ENCODE data around the gene PLPP1. TPM values are rescaled to one million over a fixed set of nuclear protein-coding genes. Genes with fewer than 3 reads are reported as not detected.

The PLPP1 gene
- total RNA-seq, 1 donor from 2014 or later = 26.6 TPM

- Histone ChIP-seq H3K4me3 (ENCODE audit: low read depth, low read length) (no peak overlapping the region), H3K36me3 (ENCODE audit: control insufficient read depth, insufficient read depth, low read length) (no peaks in the 10 kb centered on the region), H3K27me3 (ENCODE audit: control insufficient read depth, insufficient read depth, low read length) (no peaks in the 10 kb centered on the region)
- TF ChIP-seq, protein P1, sequence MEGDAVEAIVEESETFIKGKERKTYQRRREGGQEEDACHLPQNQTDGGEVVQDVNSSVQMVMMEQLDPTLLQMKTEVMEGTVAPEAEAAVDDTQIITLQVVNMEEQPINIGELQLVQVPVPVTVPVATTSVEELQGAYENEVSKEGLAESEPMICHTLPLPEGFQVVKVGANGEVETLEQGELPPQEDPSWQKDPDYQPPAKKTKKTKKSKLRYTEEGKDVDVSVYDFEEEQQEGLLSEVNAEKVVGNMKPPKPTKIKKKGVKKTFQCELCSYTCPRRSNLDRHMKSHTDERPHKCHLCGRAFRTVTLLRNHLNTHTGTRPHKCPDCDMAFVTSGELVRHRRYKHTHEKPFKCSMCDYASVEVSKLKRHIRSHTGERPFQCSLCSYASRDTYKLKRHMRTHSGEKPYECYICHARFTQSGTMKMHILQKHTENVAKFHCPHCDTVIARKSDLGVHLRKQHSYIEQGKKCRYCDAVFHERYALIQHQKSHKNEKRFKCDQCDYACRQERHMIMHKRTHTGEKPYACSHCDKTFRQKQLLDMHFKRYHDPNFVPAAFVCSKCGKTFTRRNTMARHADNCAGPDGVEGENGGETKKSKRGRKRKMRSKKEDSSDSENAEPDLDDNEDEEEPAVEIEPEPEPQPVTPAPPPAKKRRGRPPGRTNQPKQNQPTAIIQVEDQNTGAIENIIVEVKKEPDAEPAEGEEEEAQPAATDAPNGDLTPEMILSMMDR (IDR thresholded peaks at IDR 0.05; ENCODE audit: insufficient read depth, low read length, poor library complexity, severe bottlenecking) = no peak
- no peak for DNase-seq (ENCODE audit: low read depth)
Observed at GRCh38 chr5:55467862-55468551, 66.8 kb downstream of the PLPP1 start.

- Histone ChIP-seq H3K4me3 (ENCODE audit: low read depth, low read length) (no peak overlapping the region), H3K36me3 (ENCODE audit: control insufficient read depth, insufficient read depth, low read length) (no peaks in the 10 kb centered on the region), H3K27me3 (ENCODE audit: control insufficient read depth, insufficient read depth, low read length) (no peaks in the 10 kb centered on the region)
- no peak for DNase-seq (ENCODE audit: low read depth)
- TF ChIP-seq, protein P1 (IDR thresholded peaks at IDR 0.05; ENCODE audit: insufficient read depth, low read length, poor library complexity, severe bottlenecking) = no peak
Observed at GRCh38 chr5:55463613-55464012, 71.2 kb downstream of the PLPP1 start.

GRCh38 chr5:55459572-55459971, 75.2 kb downstream of the PLPP1 start:
- H3K27me3 ChIP-seq (ENCODE audit: control insufficient read depth, insufficient read depth, low read length) = no peaks in the 10 kb centered on the region
- TF ChIP-seq, protein P1 (IDR thresholded peaks at IDR 0.05; ENCODE audit: insufficient read depth, low read length, poor library complexity, severe bottlenecking) = no peak
- H3K4me3 ChIP-seq (ENCODE audit: low read depth, low read length) = no peak overlapping the region
- DNase-seq (ENCODE audit: low read depth) = no peak
- no peaks in the 10 kb centered on the region for H3K36me3 ChIP-seq (ENCODE audit: control insufficient read depth, insufficient read depth, low read length)

DNA sequence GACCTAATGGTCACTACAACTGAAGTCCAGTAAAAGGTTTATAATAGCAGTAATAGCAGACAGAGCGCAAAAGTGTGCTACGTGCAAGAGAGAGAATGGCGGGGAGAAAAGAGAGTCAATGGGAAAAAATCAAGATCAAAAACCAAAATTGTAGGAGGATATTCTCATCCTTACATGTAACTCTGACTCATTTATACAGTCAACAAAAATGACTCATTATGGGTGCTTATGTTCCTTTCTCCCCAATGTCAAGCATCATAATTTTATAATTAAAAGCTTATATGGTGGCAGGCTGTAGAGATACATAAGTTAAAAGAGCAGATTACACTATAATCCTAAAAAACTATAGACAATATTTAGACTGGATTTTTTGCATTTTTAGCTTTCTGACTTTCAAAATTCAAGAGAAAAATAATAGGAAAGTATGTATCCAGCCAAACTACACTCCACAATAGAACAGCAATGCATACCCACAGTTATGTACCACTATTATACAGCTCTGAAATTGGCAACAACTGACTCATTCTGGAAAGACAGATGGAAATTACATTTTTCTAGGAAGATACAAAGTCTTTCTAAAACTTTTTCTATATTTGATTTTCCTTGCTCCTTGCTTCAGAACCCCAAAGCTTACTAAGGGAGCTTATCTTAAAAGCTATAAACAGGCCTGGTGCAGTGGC, 78.4 kb downstream of the PLPP1 start:
- no peak for DNase-seq (ENCODE audit: low read depth)
- no peaks in the 10 kb centered on the region for H3K36me3 ChIP-seq (ENCODE audit: control insufficient read depth, insufficient read depth, low read length)
- H3K27me3 ChIP-seq (ENCODE audit: control insufficient read depth, insufficient read depth, low read length) = no peaks in the 10 kb centered on the region
- TF ChIP-seq, protein P1 (IDR thresholded peaks at IDR 0.05; ENCODE audit: insufficient read depth, low read length, poor library complexity, severe bottlenecking) = no peak
- H3K4me3 ChIP-seq (ENCODE audit: low read depth, low read length) = no peak overlapping the region

DNA sequence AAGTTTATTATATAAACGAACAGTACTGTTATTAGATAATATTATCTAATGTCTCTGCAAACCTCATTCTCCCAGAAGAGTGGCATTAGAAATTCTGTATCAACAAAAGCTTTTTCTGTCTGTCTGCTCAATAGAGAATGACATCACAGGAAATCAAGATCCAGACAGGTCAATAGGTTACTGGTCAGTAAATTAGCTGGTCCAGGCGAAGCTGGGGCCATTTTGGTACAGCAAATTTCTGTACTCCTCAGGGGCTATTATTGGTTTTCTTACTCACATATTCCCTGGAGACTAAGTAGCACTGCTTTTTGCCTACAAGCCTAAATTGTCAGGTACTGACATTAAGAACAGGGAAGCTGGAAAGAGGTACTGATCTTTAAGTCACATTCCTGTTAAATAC, 80.5 kb downstream of the PLPP1 start:
- Histone ChIP-seq H3K4me3 (ENCODE audit: low read depth, low read length) (no peak overlapping the region), H3K36me3 (ENCODE audit: control insufficient read depth, insufficient read depth, low read length) (no peaks in the 10 kb centered on the region), H3K27me3 (ENCODE audit: control insufficient read depth, insufficient read depth, low read length) (no peaks in the 10 kb centered on the region)
- TF ChIP-seq, protein P1 (IDR thresholded peaks at IDR 0.05; ENCODE audit: insufficient read depth, low read length, poor library complexity, severe bottlenecking) = no peak
- DNase-seq (ENCODE audit: low read depth) = no peak
